Lower leg skin (tissue), 3 donors: ENCODE data around the gene SBK3.

Experiments
- POLR2A ChIP-seq, 2 donors: fragments of 450-650 bp; IDR thresholded peaks; one replicate each; pipeline ENCODE4 v1.6.1; 2016 to 2017; ENCODE audit warnings: antibody characterized with exemption in 2 of 2, mild to moderate bottlenecking in 1 of 2, moderate library complexity in 1 of 2
- TF ChIP-seq, protein P1 (sequence below), 3 donors: fragments of 450-650 bp; IDR thresholded peaks; one replicate each; pipeline ENCODE4 v1.5.1; 2016; ENCODE audit warnings: antibody characterized with exemption in 3 of 3, mild to moderate bottlenecking in 3 of 3, moderate library complexity in 2 of 3

- TF ChIP-seq, protein P1, sequence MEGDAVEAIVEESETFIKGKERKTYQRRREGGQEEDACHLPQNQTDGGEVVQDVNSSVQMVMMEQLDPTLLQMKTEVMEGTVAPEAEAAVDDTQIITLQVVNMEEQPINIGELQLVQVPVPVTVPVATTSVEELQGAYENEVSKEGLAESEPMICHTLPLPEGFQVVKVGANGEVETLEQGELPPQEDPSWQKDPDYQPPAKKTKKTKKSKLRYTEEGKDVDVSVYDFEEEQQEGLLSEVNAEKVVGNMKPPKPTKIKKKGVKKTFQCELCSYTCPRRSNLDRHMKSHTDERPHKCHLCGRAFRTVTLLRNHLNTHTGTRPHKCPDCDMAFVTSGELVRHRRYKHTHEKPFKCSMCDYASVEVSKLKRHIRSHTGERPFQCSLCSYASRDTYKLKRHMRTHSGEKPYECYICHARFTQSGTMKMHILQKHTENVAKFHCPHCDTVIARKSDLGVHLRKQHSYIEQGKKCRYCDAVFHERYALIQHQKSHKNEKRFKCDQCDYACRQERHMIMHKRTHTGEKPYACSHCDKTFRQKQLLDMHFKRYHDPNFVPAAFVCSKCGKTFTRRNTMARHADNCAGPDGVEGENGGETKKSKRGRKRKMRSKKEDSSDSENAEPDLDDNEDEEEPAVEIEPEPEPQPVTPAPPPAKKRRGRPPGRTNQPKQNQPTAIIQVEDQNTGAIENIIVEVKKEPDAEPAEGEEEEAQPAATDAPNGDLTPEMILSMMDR (IDR thresholded peaks at IDR 0.05): peak in 1 of 3 donors; percentile 6
- TF ChIP-seq POLR2A (IDR thresholded peaks at IDR 0.05): no peak
These were observed 435 bp downstream of the SBK3 start for GRCh38 chr19:55544776-55545439.
